MM.1S (cell line): ENCODE results near the gene SNX20.

Source experiments
- EZH2 ChIP-seq: fragments of 300-600 bp; sonication (generic); optimal IDR thresholded peaks from 2 replicates; pipeline ENCODE3; 2017; ENCODE audit warnings: low read depth, mild to moderate bottlenecking, antibody characterized with exemption, low read length, mixed read lengths
- EZH2phosphoT487 ChIP-seq: fragments of 300-600 bp; sonication (generic); IDR thresholded peaks from 2 replicates; pipeline ENCODE4 v1.6.1; 2018; ENCODE audit warnings: antibody characterized with exemption, low read length
- TF ChIP-seq, protein P1 (sequence below): fragments of 300-600 bp; sonication (generic); IDR thresholded peaks from 2 replicates; pipeline ENCODE4 v1.5.1; 2016; ENCODE audit warnings: antibody characterized with exemption, low read length, mixed read lengths

DNA sequence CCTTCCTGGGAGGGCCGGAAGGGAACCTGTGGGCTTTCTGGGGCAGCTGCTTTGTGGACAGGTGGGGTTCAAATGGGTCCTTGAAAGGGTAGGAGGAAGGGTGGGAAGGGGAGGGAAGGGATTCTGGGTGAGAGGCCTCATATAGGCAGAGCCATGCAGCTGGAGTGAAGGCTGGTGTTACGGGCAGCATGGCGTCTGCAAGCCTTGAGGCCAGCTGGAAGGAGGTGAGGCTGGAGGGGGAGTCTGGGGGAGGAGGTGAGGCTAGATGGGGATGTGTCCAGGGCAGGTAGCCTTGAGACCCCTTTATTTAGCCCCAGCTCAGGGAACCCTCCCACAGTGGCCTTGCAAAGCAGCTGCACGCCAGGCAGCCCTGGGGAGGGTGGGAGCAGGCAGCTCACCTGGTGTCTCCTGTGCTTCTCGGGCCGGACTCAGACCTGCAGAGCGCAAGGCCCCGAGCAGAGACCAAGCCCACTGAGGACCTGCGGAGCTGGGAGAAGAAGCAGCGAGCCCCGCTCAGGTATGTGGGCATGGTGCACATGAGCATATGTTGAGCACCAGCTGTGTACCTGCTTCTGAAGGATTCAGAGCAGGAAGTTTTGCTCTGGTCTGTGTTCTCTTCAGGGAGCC lies 50.6 kb downstream of the SNX20 start:
- TF ChIP-seq EZH2phosphoT487 (no peak), EZH2 (no peak)
- TF ChIP-seq, protein P1, sequence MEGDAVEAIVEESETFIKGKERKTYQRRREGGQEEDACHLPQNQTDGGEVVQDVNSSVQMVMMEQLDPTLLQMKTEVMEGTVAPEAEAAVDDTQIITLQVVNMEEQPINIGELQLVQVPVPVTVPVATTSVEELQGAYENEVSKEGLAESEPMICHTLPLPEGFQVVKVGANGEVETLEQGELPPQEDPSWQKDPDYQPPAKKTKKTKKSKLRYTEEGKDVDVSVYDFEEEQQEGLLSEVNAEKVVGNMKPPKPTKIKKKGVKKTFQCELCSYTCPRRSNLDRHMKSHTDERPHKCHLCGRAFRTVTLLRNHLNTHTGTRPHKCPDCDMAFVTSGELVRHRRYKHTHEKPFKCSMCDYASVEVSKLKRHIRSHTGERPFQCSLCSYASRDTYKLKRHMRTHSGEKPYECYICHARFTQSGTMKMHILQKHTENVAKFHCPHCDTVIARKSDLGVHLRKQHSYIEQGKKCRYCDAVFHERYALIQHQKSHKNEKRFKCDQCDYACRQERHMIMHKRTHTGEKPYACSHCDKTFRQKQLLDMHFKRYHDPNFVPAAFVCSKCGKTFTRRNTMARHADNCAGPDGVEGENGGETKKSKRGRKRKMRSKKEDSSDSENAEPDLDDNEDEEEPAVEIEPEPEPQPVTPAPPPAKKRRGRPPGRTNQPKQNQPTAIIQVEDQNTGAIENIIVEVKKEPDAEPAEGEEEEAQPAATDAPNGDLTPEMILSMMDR, result no peak
